SK-N-SH (cell line): ENCODE results near the gene KLF15. TPM values are rescaled to one million over a fixed set of nuclear protein-coding genes. Genes with fewer than 3 reads are reported as not detected.

Experiments
- CTCF ChIA-PET: fragments of 300-600, 350-600 bp; formaldehyde crosslinking; extraction: SDS; loops from one replicate; lab custom pipeline; 2021; lab: Yijun Ruan, JAX
- POLR2A ChIA-PET: fragments of 350-600 bp; sonication (Branson Sonifier 250); formaldehyde crosslinking; extraction: SDS; loops from one replicate; lab custom pipeline; 2020; ENCODE audit warnings: antibody characterized with exemption, inconsistent platforms; lab: Yijun Ruan, JAX
- DNase-seq: peaks from one replicate; pipeline ENCODE4 v3.0.0; 2012
- H2AFZ ChIP-seq: fragments of 200-600 bp; sonication (generic); 2 replicates; pipeline ENCODE4 v1.8.1; 2016; ENCODE audit warnings: antibody characterized with exemption, mild to moderate bottlenecking, low read depth
- H3F3A ChIP-seq: fragments of 200-600 bp; sonication (generic); replicated peaks from 2 replicates; pipeline ENCODE3; 2016; ENCODE audit warnings: antibody characterized with exemption, mild to moderate bottlenecking; ENCODE audit not compliant: insufficient read depth
- H3K27ac ChIP-seq, 2 experiments: fragments of 200-500 bp in 1 of 2; fragments of 200-600 bp in 1 of 2; sonication (Bioruptor generic) in 1 of 2; sonication (generic), shearing (Covaris generic) in 1 of 2; 2 replicates each; pipeline versions ENCODE4 v1.5.1 to v1.6.1; 2014 to 2016; ENCODE audit warnings: low read depth in 2 of 2, inconsistent platforms in 1 of 2, low read length in 1 of 2, mild to moderate bottlenecking in 1 of 2, mixed read lengths in 1 of 2
- H3K27me3 ChIP-seq: fragments of 200-600 bp; sonication (generic), shearing (Covaris generic); 2 replicates; pipeline ENCODE4 v1.6.1; 2016; ENCODE audit warnings: mixed run types; ENCODE audit not compliant: insufficient read depth
- H3K36me3 ChIP-seq, 2 experiments: fragments of 200-500 bp in 1 of 2; fragments of 200-600 bp in 1 of 2; sonication (Bioruptor generic) in 1 of 2; sonication (generic) in 1 of 2; replicated peaks in 1 of 2; 2 replicates each; pipeline versions ENCODE3 to v1.5.1; 2014 to 2016; ENCODE audit warnings: low read length in 1 of 2, mild to moderate bottlenecking in 1 of 2; ENCODE audit not compliant: insufficient read depth in 2 of 2, control insufficient read depth in 1 of 2
- H3K4me1 ChIP-seq, 2 experiments: fragments of 200-500 bp in 1 of 2; fragments of 200-600 bp in 1 of 2; sonication (Bioruptor generic) in 1 of 2; sonication (generic), shearing (Covaris generic) in 1 of 2; 2 replicates each; pipeline versions ENCODE4 v1.5.1 to v1.6.1; 2014 to 2016; ENCODE audit warnings: low read depth in 1 of 2, low read length in 1 of 2, mixed run types in 1 of 2; ENCODE audit not compliant: insufficient read depth in 2 of 2, control insufficient read depth in 1 of 2
- H3K4me2 ChIP-seq: fragments of 200-600 bp; sonication (generic), shearing (Covaris generic); 2 replicates; pipeline ENCODE4 v1.6.1; 2017; ENCODE audit warnings: mixed run types
- H3K4me3 ChIP-seq, 2 experiments: fragments of 200-500 bp in 1 of 2; fragments of 200-600 bp in 1 of 2; sonication (Bioruptor generic) in 1 of 2; sonication (generic), shearing (Covaris generic) in 1 of 2; 2 replicates each; pipeline versions ENCODE4 v1.5.1 to v1.8.1; 2014 to 2016; ENCODE audit warnings: low read depth in 2 of 2, inconsistent platforms in 1 of 2, low read length in 1 of 2, mild to moderate bottlenecking in 1 of 2, mixed read lengths in 1 of 2, moderate library complexity in 1 of 2
- H3K79me2 ChIP-seq: fragments of 200-600 bp; sonication (generic); 2 replicates; pipeline ENCODE4 v1.8.1; 2017; ENCODE audit warnings: mild to moderate bottlenecking; ENCODE audit not compliant: insufficient read depth
- H3K9ac ChIP-seq: fragments of 200-600 bp; sonication (generic); 2 replicates; pipeline ENCODE4 v1.6.1; 2017; ENCODE audit warnings: mixed run types
- H3K9me2 ChIP-seq: fragments of 200-600 bp; sonication (generic); 2 replicates; pipeline ENCODE4 v1.6.1; 2017; ENCODE audit warnings: mixed run types
- H3K9me3 ChIP-seq: fragments of 200-600 bp; sonication (generic); 2 replicates; pipeline ENCODE4 v1.6.1; 2017; ENCODE audit warnings: mixed run types, mild to moderate bottlenecking, moderate library complexity
- H4K20me1 ChIP-seq: fragments of 200-600 bp; sonication (generic); 2 replicates; pipeline ENCODE4 v1.6.1; 2017; ENCODE audit warnings: mild to moderate bottlenecking, mixed run types; ENCODE audit not compliant: insufficient read depth
- ELF1 ChIP-seq: IDR thresholded peaks from 2 replicates; pipeline ENCODE4 v1.4.0; 2012
- EZH2phosphoT487 ChIP-seq: fragments of 200-600 bp; sonication (generic); IDR thresholded peaks from 2 replicates; pipeline ENCODE4 v1.6.1; 2017; ENCODE audit warnings: low read depth, mixed run types, mild to moderate bottlenecking, antibody characterized with exemption, moderate library complexity, borderline replicate concordance
- FOXJ3 ChIP-seq: sonication (generic); formaldehyde crosslinking; IDR thresholded peaks from 2 replicates; pipeline ENCODE4 v1.5.1; 2020; ENCODE audit warnings: mild to moderate bottlenecking, missing genetic modification reagents
- GATA2 ChIP-seq: sonication (generic); formaldehyde crosslinking; IDR thresholded peaks from 2 replicates; pipeline ENCODE4 v1.5.0; 2020; ENCODE audit warnings: mild to moderate bottlenecking, missing genetic modification reagents
- JUND ChIP-seq: IDR thresholded peaks from 2 replicates; pipeline ENCODE4 v1.4.0; 2012
- MEF2A ChIP-seq: IDR thresholded peaks from 2 replicates; pipeline ENCODE4 v1.4.0; 2012; ENCODE audit warnings: low read depth, borderline replicate concordance
- NRF1 ChIP-seq: IDR thresholded peaks from 2 replicates; pipeline ENCODE4 v1.6.1; 2012; ENCODE audit warnings: low read depth, mild to moderate bottlenecking, low read length
- POLR2AphosphoS5 ChIP-seq: IDR thresholded peaks from 2 replicates; pipeline ENCODE4 v1.6.1; 2012; ENCODE audit warnings: low read depth, low read length
- RAD21 ChIP-seq: IDR thresholded peaks from 2 replicates; pipeline ENCODE4 v1.6.1; 2012; ENCODE audit warnings: mild to moderate bottlenecking, low read length
- RCOR1 ChIP-seq: fragments of 150-350 bp; IDR thresholded peaks from 2 replicates; pipeline ENCODE4 v1.6.1; 2017; ENCODE audit warnings: antibody characterized with exemption, low read length
- RXRA ChIP-seq: IDR thresholded peaks from 2 replicates; pipeline ENCODE4 v1.4.0; 2012; ENCODE audit warnings: low read depth, mild to moderate bottlenecking, borderline replicate concordance
- SIN3A ChIP-seq: IDR thresholded peaks from 2 replicates; pipeline ENCODE4 v1.6.1; 2012; ENCODE audit warnings: low read depth, mild to moderate bottlenecking, low read length, moderate library complexity, borderline replicate concordance
- TCF12 ChIP-seq: IDR thresholded peaks from 2 replicates; pipeline ENCODE4 v1.4.0; 2012
- TEAD4 ChIP-seq: IDR thresholded peaks from 2 replicates; pipeline ENCODE4 v1.4.0; 2012; ENCODE audit warnings: mild to moderate bottlenecking, borderline replicate concordance; ENCODE audit not compliant: insufficient read depth
- WGBS: methylation state at CpG from one replicate; pipeline ENCODE4 v1.1.6; 2017; ENCODE audit warnings: low lambda C conversion rate; 5-methylcytosine and 5-hydroxymethylcytosine counted together
- polyA plus RNA-seq, 3 experiments: library from polyadenylated mRNA; depleted of rRNA; stranded (reverse); fragments of >200 nt; gene quantifications; 2 replicates each; pipeline ENCODE4 v1.2.3, GENCODE V29; 2012
- TF ChIP-seq, protein P1 (sequence below): IDR thresholded peaks from 2 replicates; pipeline ENCODE4 v1.4.0; 2012; ENCODE audit warnings: low read depth
- TF ChIP-seq, protein P2 (sequence below): IDR thresholded peaks from 2 replicates; pipeline ENCODE4 v1.6.1; 2012; ENCODE audit warnings: mild to moderate bottlenecking, low read depth, low read length, moderate library complexity
- TF ChIP-seq, protein P3 (sequence below): fragments of 150-350 bp; IDR thresholded peaks from 2 replicates; pipeline ENCODE4 v1.6.1; 2017; ENCODE audit warnings: antibody characterized with exemption, low read length, low read depth, borderline replicate concordance

The KLF15 gene
- polyA plus RNA-seq, 1 of the 3 experiments (the other 2 are of a cell fraction) = 0.28 TPM

DNA sequence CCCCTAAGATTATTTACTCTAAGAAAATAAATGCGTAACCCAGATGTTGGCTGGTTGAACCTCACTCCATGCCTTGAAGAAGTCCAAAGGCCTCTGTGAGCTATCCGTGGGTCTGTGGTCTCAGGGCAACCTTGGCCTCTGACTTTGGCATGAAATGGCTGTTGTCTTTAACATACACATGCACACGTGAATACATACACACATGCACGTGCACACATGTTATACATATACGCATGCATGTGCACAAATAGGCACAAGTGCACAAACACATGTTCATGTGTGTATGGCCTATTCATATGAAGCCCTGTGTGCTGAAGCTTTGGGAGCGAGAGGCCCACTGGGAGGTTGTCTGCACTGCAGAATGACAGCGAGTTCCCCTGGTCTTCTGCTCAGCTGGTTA is 50.8 kb downstream of the KLF15 start:
- CTCF ChIA-PET = no interaction called here
- Histone ChIP-seq H3K4me1 (no peaks in the 10 kb centered on the region), H3K9me3 (peaks cover 17% of the 10 kb centered on the region; the same call in 1 of the 2 replicates), H3K4me3 (no peak overlapping the region), H3K79me2 (no peaks in the 10 kb centered on the region), H3K4me2 (no peak overlapping the region), H3K27ac (no peak overlapping the region), H2AFZ (no peak overlapping the region), H3K36me3 (no peaks in the 10 kb centered on the region), H4K20me1 (no peaks in the 10 kb centered on the region), H3K9ac (no peak overlapping the region), H3K9me2 (no peaks in the 10 kb centered on the region), H3F3A (no peaks in the 10 kb centered on the region), H3K27me3 (no peaks in the 10 kb centered on the region)
- POLR2A ChIA-PET = no interaction called here
- no peak for DNase-seq
- TF ChIP-seq NRF1 (no peak), TCF12 (no peak), FOXJ3 (CRISPR knock-in tag) (no peak), SIN3A (no peak), RAD21 (no peak), POLR2AphosphoS5 (no peak), RXRA (no peak), ELF1 (no peak), JUND (no peak), RCOR1 (no peak), EZH2phosphoT487 (no peak)
- TF ChIP-seq, protein P1, sequence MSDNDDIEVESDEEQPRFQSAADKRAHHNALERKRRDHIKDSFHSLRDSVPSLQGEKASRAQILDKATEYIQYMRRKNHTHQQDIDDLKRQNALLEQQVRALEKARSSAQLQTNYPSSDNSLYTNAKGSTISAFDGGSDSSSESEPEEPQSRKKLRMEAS = no peak
- 35% methylated on average over 7 of the region's 7 CpGs for WGBS

DNA sequence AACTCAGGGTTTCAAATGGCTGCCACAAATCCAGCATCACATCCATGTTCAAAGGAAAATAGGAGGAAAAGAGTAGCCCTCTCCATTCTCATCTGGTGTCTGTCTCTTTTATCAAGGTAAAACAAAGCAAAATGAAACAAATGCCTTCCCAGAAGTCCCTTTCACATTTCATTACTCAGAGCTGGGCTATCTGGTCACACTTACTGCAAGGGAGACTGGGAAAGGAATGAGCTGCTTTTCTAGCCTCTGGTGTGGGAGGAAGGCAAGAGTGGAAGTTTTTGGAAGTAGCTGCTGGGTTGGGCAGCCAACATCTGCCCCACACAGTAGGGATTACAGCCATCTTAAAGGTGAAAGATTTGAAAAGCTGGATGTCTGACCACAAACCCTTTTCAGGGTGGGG is 51.8 kb downstream of the KLF15 start:
- Histone ChIP-seq H3K9me3 (peaks cover 17% of the 10 kb centered on the region; the same call in 1 of the 2 replicates), H3K27ac (no peak overlapping the region), H3K27me3 (no peaks in the 10 kb centered on the region), H3K9ac (no peak overlapping the region), H2AFZ (no peak overlapping the region), H3K9me2 (no peaks in the 10 kb centered on the region), H3K4me1 (no peaks in the 10 kb centered on the region), H3K79me2 (no peaks in the 10 kb centered on the region), H3K36me3 (no peaks in the 10 kb centered on the region), H3K4me3 (no peak overlapping the region), H4K20me1 (no peaks in the 10 kb centered on the region), H3F3A (no peaks in the 10 kb centered on the region), H3K4me2 (no peak overlapping the region)
- TF ChIP-seq, protein P2, sequence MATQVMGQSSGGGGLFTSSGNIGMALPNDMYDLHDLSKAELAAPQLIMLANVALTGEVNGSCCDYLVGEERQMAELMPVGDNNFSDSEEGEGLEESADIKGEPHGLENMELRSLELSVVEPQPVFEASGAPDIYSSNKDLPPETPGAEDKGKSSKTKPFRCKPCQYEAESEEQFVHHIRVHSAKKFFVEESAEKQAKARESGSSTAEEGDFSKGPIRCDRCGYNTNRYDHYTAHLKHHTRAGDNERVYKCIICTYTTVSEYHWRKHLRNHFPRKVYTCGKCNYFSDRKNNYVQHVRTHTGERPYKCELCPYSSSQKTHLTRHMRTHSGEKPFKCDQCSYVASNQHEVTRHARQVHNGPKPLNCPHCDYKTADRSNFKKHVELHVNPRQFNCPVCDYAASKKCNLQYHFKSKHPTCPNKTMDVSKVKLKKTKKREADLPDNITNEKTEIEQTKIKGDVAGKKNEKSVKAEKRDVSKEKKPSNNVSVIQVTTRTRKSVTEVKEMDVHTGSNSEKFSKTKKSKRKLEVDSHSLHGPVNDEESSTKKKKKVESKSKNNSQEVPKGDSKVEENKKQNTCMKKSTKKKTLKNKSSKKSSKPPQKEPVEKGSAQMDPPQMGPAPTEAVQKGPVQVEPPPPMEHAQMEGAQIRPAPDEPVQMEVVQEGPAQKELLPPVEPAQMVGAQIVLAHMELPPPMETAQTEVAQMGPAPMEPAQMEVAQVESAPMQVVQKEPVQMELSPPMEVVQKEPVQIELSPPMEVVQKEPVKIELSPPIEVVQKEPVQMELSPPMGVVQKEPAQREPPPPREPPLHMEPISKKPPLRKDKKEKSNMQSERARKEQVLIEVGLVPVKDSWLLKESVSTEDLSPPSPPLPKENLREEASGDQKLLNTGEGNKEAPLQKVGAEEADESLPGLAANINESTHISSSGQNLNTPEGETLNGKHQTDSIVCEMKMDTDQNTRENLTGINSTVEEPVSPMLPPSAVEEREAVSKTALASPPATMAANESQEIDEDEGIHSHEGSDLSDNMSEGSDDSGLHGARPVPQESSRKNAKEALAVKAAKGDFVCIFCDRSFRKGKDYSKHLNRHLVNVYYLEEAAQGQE = no peak
- TF ChIP-seq, protein P3, sequence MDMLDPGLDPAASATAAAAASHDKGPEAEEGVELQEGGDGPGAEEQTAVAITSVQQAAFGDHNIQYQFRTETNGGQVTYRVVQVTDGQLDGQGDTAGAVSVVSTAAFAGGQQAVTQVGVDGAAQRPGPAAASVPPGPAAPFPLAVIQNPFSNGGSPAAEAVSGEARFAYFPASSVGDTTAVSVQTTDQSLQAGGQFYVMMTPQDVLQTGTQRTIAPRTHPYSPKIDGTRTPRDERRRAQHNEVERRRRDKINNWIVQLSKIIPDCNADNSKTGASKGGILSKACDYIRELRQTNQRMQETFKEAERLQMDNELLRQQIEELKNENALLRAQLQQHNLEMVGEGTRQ = no peak
- TF ChIP-seq GATA2 (CRISPR knock-in tag) (no peak), MEF2A (no peak), TEAD4 (no peak)
- CTCF ChIA-PET = interaction anchor here (0.8 to 1.4 kb wide), 2 partner anchors 18 to 37 kb away, joined by 3 read pairs; no protein-coding TSS in a partner anchor
- DNase-seq = no peak
- POLR2A ChIA-PET = no interaction called here
